HepG2 (cell line): Measurements from ENCODE around the gene GPER1. TPM values are rescaled to one million over a fixed set of nuclear protein-coding genes. Genes with fewer than 3 reads are reported as not detected.

Source experiments
- ATF6 ChIP-seq: sonication (generic); formaldehyde crosslinking; conservative IDR thresholded peaks from 2 replicates; pipeline ENCODE4 v1.4.0; 2020; ENCODE audit warnings: missing genetic modification reagents
- FOXP1 ChIP-seq, 2 experiments: fragments of 450-650 bp in 1 of 2; IDR thresholded peaks; 2 replicates each; pipeline ENCODE4 v1.6.1; 2017 to 2018; ENCODE audit warnings: antibody characterized with exemption in 1 of 2
- KDM6A ChIP-seq: IDR thresholded peaks from 2 replicates; pipeline ENCODE4 v1.6.1; 2016; ENCODE audit warnings: low read depth
- POGK ChIP-seq: sonication (generic); formaldehyde crosslinking; conservative IDR thresholded peaks from 2 replicates; pipeline ENCODE4 v1.8.0; 2022; ENCODE audit warnings: mild to moderate bottlenecking, moderate library complexity, missing genetic modification reagents
- PRDM10 ChIP-seq: sonication (generic); formaldehyde crosslinking; IDR thresholded peaks from 2 replicates; pipeline ENCODE4 v1.4.0; 2020; ENCODE audit warnings: low read depth, missing genetic modification reagents
- SIN3A ChIP-seq: IDR thresholded peaks from 2 replicates; pipeline ENCODE4 v1.6.1; 2011; ENCODE audit warnings: low read depth, mild to moderate bottlenecking, control low read depth, low read length, borderline replicate concordance
- TRIM22 ChIP-seq: fragments of 450-650 bp; IDR thresholded peaks from 2 replicates; pipeline ENCODE4 v1.6.1; 2017
- ZNF251 ChIP-seq: sonication (generic); formaldehyde crosslinking; IDR thresholded peaks from 2 replicates; pipeline ENCODE4 v1.9.0; 2021; ENCODE audit warnings: mild to moderate bottlenecking, missing genetic modification reagents
- ZNF432 ChIP-seq: sonication (generic); formaldehyde crosslinking; IDR thresholded peaks from 2 replicates; pipeline ENCODE4 v1.5.0; 2020; ENCODE audit warnings: missing genetic modification reagents, mild to moderate bottlenecking, borderline replicate concordance
- ZNF549 ChIP-seq: sonication (generic); formaldehyde crosslinking; IDR thresholded peaks from 2 replicates; pipeline ENCODE4 v1.5.0; 2020; ENCODE audit warnings: missing genetic modification reagents
- ZNF557 ChIP-seq: sonication (generic); formaldehyde crosslinking; IDR thresholded peaks from 2 replicates; pipeline ENCODE4 v1.4.0; 2020; ENCODE audit warnings: missing genetic modification reagents
- ZNF574 ChIP-seq: sonication (generic); formaldehyde crosslinking; IDR thresholded peaks from 2 replicates; pipeline ENCODE4 v1.4.0; 2020; ENCODE audit warnings: missing genetic modification reagents
- ZNF749 ChIP-seq: sonication (generic); formaldehyde crosslinking; IDR thresholded peaks from 2 replicates; pipeline ENCODE4 v1.8.0; 2022; ENCODE audit warnings: mild to moderate bottlenecking, missing genetic modification reagents, moderate library complexity, borderline replicate concordance
- ZSCAN22 ChIP-seq: sonication (generic); formaldehyde crosslinking; IDR thresholded peaks from 2 replicates; pipeline ENCODE4 v1.4.0; 2020; ENCODE audit warnings: mild to moderate bottlenecking, missing genetic modification reagents
- polyA plus RNA-seq, 8 experiments: library from polyadenylated mRNA; depleted of rRNA in 3 of 8; stranded (reverse) in 7 of 8; unstranded in 1 of 8; fragments of >200 nt; fragmentation: Illumina TruSeq in 4 of 8; extraction: Trizol in 4 of 8; gene quantifications; 2 replicates each; pipeline versions ENCODE4 v1.2.1 to v1.2.3, GENCODE V29; 2011 to 2016; ENCODE audit warnings: low read depth in 4 of 8, missing spikeins in 1 of 8, mixed read lengths in 1 of 8; ENCODE audit not compliant: insufficient read depth in 1 of 8
- total RNA-seq, 5 experiments: library from RNA; depleted of rRNA; stranded (reverse); fragments of >200 nt; fragmentation: Illumina TruSeq; extraction: Trizol; gene quantifications; 2 replicates each; pipeline ENCODE4 v1.2.3, GENCODE V29; 2016; ENCODE audit warnings: low read depth in 1 of 5

GPER1 gene
- total and polyA plus RNA-seq, 2 of the 13 experiments (the other 11 are each of a cell fraction or from before 2014, with no cell fraction given) = 12.7 to 19.7 TPM

- peak; percentile 57; the same call in 1 of the 2 replicates for TF ChIP-seq ZNF574 (CRISPR knock-in tag)
- TF ChIP-seq PRDM10 (CRISPR knock-in tag) = no peak
- TF ChIP-seq KDM6A = no peak
- TF ChIP-seq TRIM22 = no peak
- TF ChIP-seq FOXP1 (IDR thresholded peaks at IDR 0.05) = no peak
- TF ChIP-seq FOXP1 (CRISPR knock-in tag; IDR thresholded peaks at IDR 0.05) = no peak
- 0 out of 2 replicates have a peak, but pooled peaks have one; percentile 30 for TF ChIP-seq POGK (CRISPR knock-in tag)
- no peak for TF ChIP-seq ZNF557 (CRISPR knock-in tag)
- no peak for TF ChIP-seq ZSCAN22
- TF ChIP-seq ZNF432 = no peak
- TF ChIP-seq ZNF549 (CRISPR knock-in tag) = no peak
- no peak for TF ChIP-seq SIN3A
- TF ChIP-seq ATF6 (CRISPR knock-in tag) = no peak
- TF ChIP-seq ZNF251 (CRISPR knock-in tag) = no peak
- TF ChIP-seq ZNF749 (CRISPR knock-in tag) = no peak
Observed at GRCh38 chr7:1087952-1088920, at the start of gene GPER1 (continued).
